Smooth muscle cell (in vitro differentiated cells): Measurements from ENCODE around the gene PASK. TPM values are rescaled to one million over a fixed set of nuclear protein-coding genes. Genes with fewer than 3 reads are reported as not detected.

Experiments
- DNase-seq: peaks from one replicate; lab custom pipeline; 2025; ENCODE audit not compliant: unreplicated experiment; lab: John Stamatoyannopoulos, UW
- H2AFZ ChIP-seq: fragments of 200-600 bp; sonication (generic); 2 replicates; pipeline ENCODE4 v1.6.0; 2016; ENCODE audit warnings: antibody characterized with exemption, low read depth, mild to moderate bottlenecking
- H3F3A ChIP-seq: fragments of 200-600 bp; sonication (generic); 2 replicates; pipeline ENCODE4 v1.6.0; 2017; ENCODE audit warnings: antibody characterized with exemption, low read depth
- H3K27ac ChIP-seq: fragments of 200-600 bp; sonication (generic); 2 replicates; pipeline ENCODE4 v1.5.1; 2016; ENCODE audit warnings: low read depth, mild to moderate bottlenecking
- H3K27me3 ChIP-seq: fragments of 200-600 bp; sonication (generic); 2 replicates; pipeline ENCODE4 v1.6.1; 2016; ENCODE audit warnings: low read depth, mild to moderate bottlenecking
- H3K36me3 ChIP-seq: fragments of 200-600 bp; sonication (generic); 2 replicates; pipeline ENCODE4 v1.5.1; 2016; ENCODE audit warnings: low read depth
- H3K4me1 ChIP-seq: fragments of 200-600 bp; sonication (generic); 2 replicates; pipeline ENCODE4 v1.5.1; 2016; ENCODE audit warnings: low read depth
- H3K4me2 ChIP-seq: fragments of 200-600 bp; sonication (generic); 2 replicates; pipeline ENCODE4 v1.6.0; 2016; ENCODE audit warnings: mild to moderate bottlenecking
- H3K4me3 ChIP-seq: fragments of 200-600 bp; sonication (generic); 2 replicates; pipeline ENCODE4 v1.5.1; 2016; ENCODE audit warnings: mild to moderate bottlenecking
- H3K79me2 ChIP-seq: fragments of 200-600 bp; sonication (generic); 2 replicates; pipeline ENCODE4 v1.6.0; 2016; ENCODE audit warnings: low read depth, mild to moderate bottlenecking
- H3K9ac ChIP-seq: fragments of 200-600 bp; sonication (generic); 2 replicates; pipeline ENCODE4 v1.6.0; 2016; ENCODE audit warnings: low read depth
- H3K9me3 ChIP-seq: fragments of 200-600 bp; sonication (generic); replicated peaks from 2 replicates; pipeline ENCODE4 v1.5.1; 2016; ENCODE audit warnings: low read depth
- H4K20me1 ChIP-seq: fragments of 200-600 bp; sonication (generic); 2 replicates; pipeline ENCODE4 v1.6.0; 2016; ENCODE audit warnings: low read depth
- CTCF ChIP-seq: fragments of 200-600 bp; sonication (generic); IDR thresholded peaks from 2 replicates; pipeline ENCODE4 v1.5.1; 2017; ENCODE audit warnings: borderline replicate concordance, mild to moderate bottlenecking, antibody characterized with exemption; ENCODE audit not compliant: insufficient read depth, poor library complexity, severe bottlenecking
- WGBS: methylation state at CpG from one replicate; pipeline ENCODE4 v1.1.7; 2016; ENCODE audit warnings: low lambda C conversion rate; 5-methylcytosine and 5-hydroxymethylcytosine counted together
- polyA plus RNA-seq: library from polyadenylated mRNA; unstranded; fragments of >200 nt; fragmentation: Nextera tagmentation; extraction: Ambion mirVana; gene quantifications from 2 replicates; pipeline ENCODE4 v1.2.1, GENCODE V29; 2016
- total RNA-seq: library from RNA; depleted of rRNA; stranded (reverse); fragments of >200 nt; gene quantifications from 2 replicates; pipeline ENCODE4 v1.2.3, GENCODE V29; 2014

PASK gene
- total and polyA plus RNA-seq, 2 experiments from 2014 or later, result 2.6 TPM

GRCh38 chr2:241115361-241115760, 33.9 kb downstream of the PASK start:
- no peak for TF ChIP-seq CTCF

GRCh38 chr2:241114836-241115235, 34.4 kb downstream of the PASK start:
- TF ChIP-seq CTCF, result no peak
- 97% methylated on average over 11 of the region's 11 CpGs for WGBS

More at GRCh38 chr2:241115361-241115760, 33.9 kb downstream of the PASK start:
- no peaks in the 10 kb centered on the region for H3F3A ChIP-seq
- no peaks in the 10 kb centered on the region for H3K36me3 ChIP-seq
- no peaks in the 10 kb centered on the region for H3K4me1 ChIP-seq
- no peak overlapping the region for H3K27ac ChIP-seq
- H3K9me3 ChIP-seq, result no peaks in the 10 kb centered on the region
- H3K27me3 ChIP-seq, result no peaks in the 10 kb centered on the region
- no peak overlapping the region for H3K4me3 ChIP-seq
- no peaks in the 10 kb centered on the region for H4K20me1 ChIP-seq
- WGBS, result 95% methylated on average over 8 of the region's 8 CpGs
- H2AFZ ChIP-seq, result no peak overlapping the region
- no peak for DNase-seq
- no peak overlapping the region for H3K4me2 ChIP-seq
- H3K9ac ChIP-seq, result no peak overlapping the region
- no peaks in the 10 kb centered on the region for H3K79me2 ChIP-seq

GRCh38 chr2:241112592-241112991, 36.7 kb downstream of the PASK start:
- H3K79me2 ChIP-seq, result no peaks in the 10 kb centered on the region
- no peaks in the 10 kb centered on the region for H4K20me1 ChIP-seq
- no peak overlapping the region for H3K4me2 ChIP-seq
- no peak overlapping the region for H3K4me3 ChIP-seq
- no peak overlapping the region for H2AFZ ChIP-seq
- H3K36me3 ChIP-seq, result no peaks in the 10 kb centered on the region
- no peak for TF ChIP-seq CTCF
- H3K9ac ChIP-seq, result no peak overlapping the region
- no peak overlapping the region for H3K27ac ChIP-seq
- no peak for DNase-seq
- 94% methylated on average over 8 of the region's 8 CpGs for WGBS
- no peaks in the 10 kb centered on the region for H3F3A ChIP-seq
- H3K9me3 ChIP-seq, result no peaks in the 10 kb centered on the region
- H3K4me1 ChIP-seq, result no peaks in the 10 kb centered on the region
- no peaks in the 10 kb centered on the region for H3K27me3 ChIP-seq

More at GRCh38 chr2:241114836-241115235, 34.4 kb downstream of the PASK start:
- H3K9ac ChIP-seq, result no peak overlapping the region
- H3K79me2 ChIP-seq, result no peaks in the 10 kb centered on the region
- H3K27me3 ChIP-seq, result no peaks in the 10 kb centered on the region
- no peaks in the 10 kb centered on the region for H3K4me1 ChIP-seq
- H3K27ac ChIP-seq, result no peak overlapping the region
- no peak overlapping the region for H3K4me3 ChIP-seq
- no peaks in the 10 kb centered on the region for H3K9me3 ChIP-seq
- H3K4me2 ChIP-seq, result no peak overlapping the region
- H3F3A ChIP-seq, result no peaks in the 10 kb centered on the region
- H4K20me1 ChIP-seq, result no peaks in the 10 kb centered on the region
- no peak for DNase-seq
- no peak overlapping the region for H2AFZ ChIP-seq
- H3K36me3 ChIP-seq, result no peaks in the 10 kb centered on the region

- no peaks in the 10 kb centered on the region for H3K9me3 ChIP-seq
Observed at GRCh38 chr2:241112046-241112445, 37.2 kb downstream of the PASK start.

More at GRCh38 chr2:241112046-241112445, 37.2 kb downstream of the PASK start:
- H3K4me1 ChIP-seq, result no peaks in the 10 kb centered on the region
- no peak for DNase-seq
- no peaks in the 10 kb centered on the region for H3K79me2 ChIP-seq
- 97% methylated on average over 17 of the region's 17 CpGs for WGBS
- no peak overlapping the region for H3K27ac ChIP-seq
- H3K4me2 ChIP-seq, result no peak overlapping the region
- H3K9ac ChIP-seq, result no peak overlapping the region
- no peaks in the 10 kb centered on the region for H3F3A ChIP-seq
- H3K4me3 ChIP-seq, result no peak overlapping the region
- H4K20me1 ChIP-seq, result no peaks in the 10 kb centered on the region
- no peaks in the 10 kb centered on the region for H3K36me3 ChIP-seq
- no peak overlapping the region for H2AFZ ChIP-seq
- no peaks in the 10 kb centered on the region for H3K27me3 ChIP-seq
- TF ChIP-seq CTCF, result no peak
